ENCODE data around the gene RBMX2. TPM values are rescaled to one million over a fixed set of nuclear protein-coding genes. Genes with fewer than 3 reads are reported as not detected.
"Not testable (repeated sequence)": the region's sequence is repeated elsewhere in the genome, so short reads cannot be mapped to it uniquely, and the experiment has no call there.

The RBMX2 gene, protein sequence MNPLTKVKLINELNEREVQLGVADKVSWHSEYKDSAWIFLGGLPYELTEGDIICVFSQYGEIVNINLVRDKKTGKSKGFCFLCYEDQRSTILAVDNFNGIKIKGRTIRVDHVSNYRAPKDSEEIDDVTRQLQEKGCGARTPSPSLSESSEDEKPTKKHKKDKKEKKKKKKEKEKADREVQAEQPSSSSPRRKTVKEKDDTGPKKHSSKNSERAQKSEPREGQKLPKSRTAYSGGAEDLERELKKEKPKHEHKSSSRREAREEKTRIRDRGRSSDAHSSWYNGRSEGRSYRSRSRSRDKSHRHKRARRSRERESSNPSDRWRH
- 12.8 and 17.8 TPM in 2 replicates for total RNA-seq
- 15.3 and 16.0 TPM in 2 replicates for polyA plus RNA-seq

DNA sequence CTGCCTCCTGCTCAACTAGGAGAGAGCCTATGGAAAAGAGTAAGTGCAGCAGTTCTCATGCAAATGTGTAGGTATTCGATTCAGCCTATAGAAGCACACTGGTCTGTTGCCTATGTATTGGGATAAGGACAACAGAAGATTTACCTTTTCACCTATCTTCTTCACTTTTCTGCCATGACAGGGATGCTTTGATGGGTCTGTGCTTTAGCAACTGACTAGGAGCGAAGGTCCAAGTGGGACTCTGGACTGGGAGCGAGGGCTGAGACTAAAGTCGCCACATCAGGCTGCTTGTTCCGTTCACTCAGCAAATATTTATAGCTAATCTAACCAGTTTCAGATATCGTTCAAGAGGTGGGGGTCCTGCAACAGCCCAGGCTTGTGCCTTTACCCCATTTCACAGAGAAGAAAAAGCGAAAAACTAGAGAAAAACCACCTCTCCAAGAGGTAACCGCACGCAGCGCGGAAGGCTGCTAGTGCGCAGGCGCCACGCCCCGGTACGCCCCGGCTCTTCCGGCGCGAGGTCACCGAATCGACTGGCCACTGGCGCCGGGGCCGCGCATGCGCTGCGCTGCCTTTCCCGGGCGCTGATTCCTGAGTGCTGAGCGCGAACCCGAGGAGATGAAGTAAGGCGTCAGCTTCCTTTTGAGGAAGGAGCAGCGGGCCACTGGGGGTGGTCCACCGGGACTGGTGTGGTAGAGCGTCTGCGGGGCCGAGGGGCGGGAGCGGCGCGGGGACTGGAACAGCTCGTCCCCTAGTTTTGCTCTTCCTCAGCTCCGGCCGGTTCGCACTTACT is at the start of gene RBMX2:
Gene RBMX2, plus strand, starts transcription at position 573 of the 793 bp plus-strand sequence. Its CDS starts 46 bp downstream, at position 619.
- peak within 1 kb of the TSS; percentile 61 for H2AFZ ChIP-seq
- 50% methylated on average over 47 of the region's 47 CpGs for WGBS (ENCODE audit: low lambda C conversion rate, missing lambda C conversion rate)
- no peaks in the 10 kb centered on the region for H3K36me3 ChIP-seq (replicated peaks; ENCODE audit: insufficient read depth, low read depth)
- peaks cover 9% of the 10 kb centered on the region for H3K79me2 ChIP-seq
- peaks cover 3% of the 10 kb centered on the region for H3K4me1 ChIP-seq (ENCODE audit: insufficient read depth)
- peak within 1 kb of the TSS; percentile 79 for H3K4me2 ChIP-seq
- no peaks in the 10 kb centered on the region for H3K9me2 ChIP-seq (replicated peaks; ENCODE audit: insufficient read depth)
- H3K27ac ChIP-seq = peak within 1 kb of the TSS; percentile 38
- H3K9me3 ChIP-seq (ENCODE audit: low read depth) = no peaks in the 10 kb centered on the region
- DNase-seq (ENCODE audit: low spot score) = peak; percentile 90
- H3K27me3 ChIP-seq = no peaks in the 10 kb centered on the region
- H4K20me1 ChIP-seq (ENCODE audit: insufficient read depth, poor library complexity, severe bottlenecking) = no peaks in the 10 kb centered on the region
- TF ChIP-seq EZH2 (IDR thresholded peaks at IDR 0.05; ENCODE audit: borderline replicate concordance) = no peak
- no peak for TF ChIP-seq EZH2phosphoT487 (IDR thresholded peaks at IDR 0.05; ENCODE audit: low read depth, severe bottlenecking, unreplicated experiment)
- TF ChIP-seq, protein P1, sequence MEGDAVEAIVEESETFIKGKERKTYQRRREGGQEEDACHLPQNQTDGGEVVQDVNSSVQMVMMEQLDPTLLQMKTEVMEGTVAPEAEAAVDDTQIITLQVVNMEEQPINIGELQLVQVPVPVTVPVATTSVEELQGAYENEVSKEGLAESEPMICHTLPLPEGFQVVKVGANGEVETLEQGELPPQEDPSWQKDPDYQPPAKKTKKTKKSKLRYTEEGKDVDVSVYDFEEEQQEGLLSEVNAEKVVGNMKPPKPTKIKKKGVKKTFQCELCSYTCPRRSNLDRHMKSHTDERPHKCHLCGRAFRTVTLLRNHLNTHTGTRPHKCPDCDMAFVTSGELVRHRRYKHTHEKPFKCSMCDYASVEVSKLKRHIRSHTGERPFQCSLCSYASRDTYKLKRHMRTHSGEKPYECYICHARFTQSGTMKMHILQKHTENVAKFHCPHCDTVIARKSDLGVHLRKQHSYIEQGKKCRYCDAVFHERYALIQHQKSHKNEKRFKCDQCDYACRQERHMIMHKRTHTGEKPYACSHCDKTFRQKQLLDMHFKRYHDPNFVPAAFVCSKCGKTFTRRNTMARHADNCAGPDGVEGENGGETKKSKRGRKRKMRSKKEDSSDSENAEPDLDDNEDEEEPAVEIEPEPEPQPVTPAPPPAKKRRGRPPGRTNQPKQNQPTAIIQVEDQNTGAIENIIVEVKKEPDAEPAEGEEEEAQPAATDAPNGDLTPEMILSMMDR (IDR thresholded peaks at IDR 0.05; ENCODE audit: poor library complexity) = no peak
- H3K4me3 ChIP-seq = peak within 1 kb of the TSS; percentile 39

DNA sequence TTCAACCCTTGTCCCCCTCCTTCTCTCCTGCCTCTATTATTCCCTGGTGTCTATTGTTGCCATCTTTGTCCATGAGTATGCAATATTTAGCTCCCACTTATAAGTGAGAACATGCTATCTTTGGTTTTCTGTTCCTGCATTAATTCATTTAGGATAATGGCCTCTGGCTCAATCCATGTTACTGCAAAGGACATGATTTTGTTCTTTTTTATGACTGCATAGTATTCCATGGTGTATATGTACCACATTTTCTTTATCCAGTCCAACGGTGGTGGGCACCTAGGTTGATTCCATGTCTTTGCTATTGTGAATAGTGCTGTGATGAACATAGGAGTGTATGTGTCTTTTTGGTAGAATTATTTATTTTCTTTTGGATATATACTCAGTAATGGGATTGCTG is 49.7 kb upstream of the RBMX2 start:
- not testable (repeated sequence) for DNase-seq (ENCODE audit: low spot score); H3K9me3 ChIP-seq (ENCODE audit: low read depth); H3K27ac ChIP-seq; H3K4me1 ChIP-seq (ENCODE audit: insufficient read depth); H3K79me2 ChIP-seq; H3K4me3 ChIP-seq; H2AFZ ChIP-seq; H3K36me3 ChIP-seq (replicated peaks; ENCODE audit: insufficient read depth, low read depth); H4K20me1 ChIP-seq (ENCODE audit: insufficient read depth, poor library complexity, severe bottlenecking); H3K9me2 ChIP-seq (replicated peaks; ENCODE audit: insufficient read depth); H3K4me2 ChIP-seq; H3K27me3 ChIP-seq
- 85% methylated on average over 1 of the region's 1 CpG for WGBS (ENCODE audit: low lambda C conversion rate, missing lambda C conversion rate)

DNA sequence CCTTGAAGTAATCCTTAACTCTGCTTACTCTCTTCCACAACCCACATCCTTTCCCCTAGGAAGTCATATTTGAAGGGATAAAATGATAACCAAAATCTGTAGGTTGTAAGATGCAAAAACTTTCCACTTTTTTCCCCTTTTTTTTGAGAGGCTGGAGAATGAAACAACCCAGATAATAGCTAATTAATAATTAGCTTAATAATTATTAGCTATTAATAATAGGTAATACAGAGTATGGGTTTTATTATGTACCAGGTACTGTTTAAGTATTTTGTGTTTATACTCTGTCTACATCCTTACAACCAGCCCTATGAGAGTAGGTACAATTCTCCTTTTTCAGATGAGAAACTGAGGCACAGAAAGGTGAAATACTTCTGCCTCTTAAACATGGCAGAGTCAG is 25.7 kb upstream of the RBMX2 start:
- Histone ChIP-seq H3K9me2 (replicated peaks; ENCODE audit: insufficient read depth) (no peaks in the 10 kb centered on the region), H4K20me1 (ENCODE audit: insufficient read depth, poor library complexity, severe bottlenecking) (no peaks in the 10 kb centered on the region), H3K4me1 (ENCODE audit: insufficient read depth) (no peaks in the 10 kb centered on the region), H3K27me3 (no peaks in the 10 kb centered on the region), H3K4me3 (no peak overlapping the region), H3K36me3 (replicated peaks; ENCODE audit: insufficient read depth, low read depth) (no peaks in the 10 kb centered on the region), H2AFZ (no peak overlapping the region), H3K27ac (no peak overlapping the region), H3K9me3 (ENCODE audit: low read depth) (no peaks in the 10 kb centered on the region), H3K79me2 (no peaks in the 10 kb centered on the region), H3K4me2 (no peak overlapping the region)
- TF ChIP-seq EZH2phosphoT487 (IDR thresholded peaks at IDR 0.05; ENCODE audit: low read depth, severe bottlenecking, unreplicated experiment) (no peak), EZH2 (IDR thresholded peaks at IDR 0.05; ENCODE audit: borderline replicate concordance) (no peak)
- TF ChIP-seq, protein P1 (IDR thresholded peaks at IDR 0.05; ENCODE audit: poor library complexity) = no peak
- DNase-seq (ENCODE audit: low spot score) = no peak

DNA sequence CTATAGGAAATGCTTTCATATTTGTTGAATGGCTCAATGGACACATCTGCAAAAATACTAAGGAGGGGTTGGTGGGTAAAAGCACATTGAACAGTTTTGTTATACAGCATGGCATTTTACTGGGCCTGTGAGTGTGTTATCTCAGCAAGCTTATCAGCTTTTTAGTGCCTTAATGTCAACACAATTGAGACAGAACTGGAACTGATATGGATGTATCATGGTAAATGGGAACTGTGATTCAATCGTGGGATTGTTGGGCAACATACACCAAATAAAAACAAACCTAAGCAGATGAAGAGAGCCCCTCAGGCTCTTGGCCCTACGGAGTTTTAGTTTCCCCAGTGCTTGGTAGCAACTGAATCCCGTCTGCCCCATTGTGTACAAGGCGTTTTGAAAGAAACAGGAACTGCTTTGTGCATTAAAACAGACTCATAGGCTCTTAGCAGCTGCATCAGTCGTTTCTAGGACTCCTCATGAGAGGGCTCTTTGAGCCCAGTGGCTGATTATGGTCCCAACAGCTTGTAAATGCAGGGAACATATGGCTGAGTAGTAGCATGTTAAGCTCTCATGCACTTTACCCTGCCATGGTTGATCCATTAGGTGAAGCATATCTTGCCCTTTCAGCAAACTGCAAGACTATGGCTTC is 23.6 kb upstream of the RBMX2 start:
- no peak for DNase-seq (ENCODE audit: low spot score)
- Histone ChIP-seq H3K9me2 (replicated peaks; ENCODE audit: insufficient read depth) (no peaks in the 10 kb centered on the region), H3K4me1 (ENCODE audit: insufficient read depth) (no peaks in the 10 kb centered on the region), H3K36me3 (replicated peaks; ENCODE audit: insufficient read depth, low read depth) (no peaks in the 10 kb centered on the region), H4K20me1 (ENCODE audit: insufficient read depth, poor library complexity, severe bottlenecking) (no peaks in the 10 kb centered on the region), H3K27me3 (no peaks in the 10 kb centered on the region), H3K4me2 (no peak overlapping the region), H3K79me2 (no peaks in the 10 kb centered on the region), H2AFZ (no peak overlapping the region), H3K27ac (no peak overlapping the region), H3K4me3 (no peak overlapping the region), H3K9me3 (ENCODE audit: low read depth) (no peaks in the 10 kb centered on the region)
- WGBS (ENCODE audit: low lambda C conversion rate, missing lambda C conversion rate) = 30% methylated on average over 5 of the region's 5 CpGs
- TF ChIP-seq EZH2phosphoT487 (IDR thresholded peaks at IDR 0.05; ENCODE audit: low read depth, severe bottlenecking, unreplicated experiment) = no peak
- no peak for TF ChIP-seq EZH2 (IDR thresholded peaks at IDR 0.05; ENCODE audit: borderline replicate concordance)
- TF ChIP-seq, protein P1 (IDR thresholded peaks at IDR 0.05; ENCODE audit: poor library complexity) = no peak

Data from hepatocyte (in vitro differentiated cells).